ENCODE measurements around the gene TAF4.

TAF4 gene

DNA sequence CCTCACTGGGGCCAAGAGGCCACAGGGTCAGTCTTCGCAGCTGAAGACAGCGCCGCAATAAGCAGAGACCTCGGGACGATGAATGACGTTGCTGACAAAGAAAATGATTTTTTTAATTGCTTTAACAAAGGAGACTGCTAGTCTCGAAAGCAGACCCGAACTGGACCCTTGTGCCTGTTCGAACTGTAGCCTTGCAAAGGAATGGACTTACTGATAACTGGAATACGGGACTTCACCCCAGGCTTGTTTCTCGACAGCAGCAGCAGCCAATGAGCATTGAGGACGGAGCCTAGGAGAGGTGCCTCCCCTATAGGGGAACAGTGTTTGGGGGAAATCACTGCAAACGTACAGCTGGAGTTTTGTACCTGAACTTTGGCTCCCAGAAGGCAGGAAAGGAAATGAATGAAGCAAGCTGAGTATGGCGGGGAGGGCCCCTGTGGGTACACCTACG lies 1.3 kb upstream of the TAF4 start:
- ChIA-PET CTCF (interaction anchor here (1.2 to 1.9 kb wide), 2 partner anchors 12 to 69 kb away, joined by 3 to 4 read pairs; no protein-coding TSS in a partner anchor), POLR2A (interaction anchor here (1.4 to 2.3 kb wide), 4 partner anchors 55 to 121 kb away, joined by 3 to 36 read pairs (median 6); partner anchors contain the start of gene LSM14B)
- TF ChIP-seq, protein P1, sequence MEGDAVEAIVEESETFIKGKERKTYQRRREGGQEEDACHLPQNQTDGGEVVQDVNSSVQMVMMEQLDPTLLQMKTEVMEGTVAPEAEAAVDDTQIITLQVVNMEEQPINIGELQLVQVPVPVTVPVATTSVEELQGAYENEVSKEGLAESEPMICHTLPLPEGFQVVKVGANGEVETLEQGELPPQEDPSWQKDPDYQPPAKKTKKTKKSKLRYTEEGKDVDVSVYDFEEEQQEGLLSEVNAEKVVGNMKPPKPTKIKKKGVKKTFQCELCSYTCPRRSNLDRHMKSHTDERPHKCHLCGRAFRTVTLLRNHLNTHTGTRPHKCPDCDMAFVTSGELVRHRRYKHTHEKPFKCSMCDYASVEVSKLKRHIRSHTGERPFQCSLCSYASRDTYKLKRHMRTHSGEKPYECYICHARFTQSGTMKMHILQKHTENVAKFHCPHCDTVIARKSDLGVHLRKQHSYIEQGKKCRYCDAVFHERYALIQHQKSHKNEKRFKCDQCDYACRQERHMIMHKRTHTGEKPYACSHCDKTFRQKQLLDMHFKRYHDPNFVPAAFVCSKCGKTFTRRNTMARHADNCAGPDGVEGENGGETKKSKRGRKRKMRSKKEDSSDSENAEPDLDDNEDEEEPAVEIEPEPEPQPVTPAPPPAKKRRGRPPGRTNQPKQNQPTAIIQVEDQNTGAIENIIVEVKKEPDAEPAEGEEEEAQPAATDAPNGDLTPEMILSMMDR (IDR thresholded peaks at IDR 0.05; ENCODE audit: control extremely low read depth, extremely low read depth, low read depth, missing control alignments): no peak
- DNase-seq (ENCODE audit: extremely low spot score): peak; percentile 63

DNA sequence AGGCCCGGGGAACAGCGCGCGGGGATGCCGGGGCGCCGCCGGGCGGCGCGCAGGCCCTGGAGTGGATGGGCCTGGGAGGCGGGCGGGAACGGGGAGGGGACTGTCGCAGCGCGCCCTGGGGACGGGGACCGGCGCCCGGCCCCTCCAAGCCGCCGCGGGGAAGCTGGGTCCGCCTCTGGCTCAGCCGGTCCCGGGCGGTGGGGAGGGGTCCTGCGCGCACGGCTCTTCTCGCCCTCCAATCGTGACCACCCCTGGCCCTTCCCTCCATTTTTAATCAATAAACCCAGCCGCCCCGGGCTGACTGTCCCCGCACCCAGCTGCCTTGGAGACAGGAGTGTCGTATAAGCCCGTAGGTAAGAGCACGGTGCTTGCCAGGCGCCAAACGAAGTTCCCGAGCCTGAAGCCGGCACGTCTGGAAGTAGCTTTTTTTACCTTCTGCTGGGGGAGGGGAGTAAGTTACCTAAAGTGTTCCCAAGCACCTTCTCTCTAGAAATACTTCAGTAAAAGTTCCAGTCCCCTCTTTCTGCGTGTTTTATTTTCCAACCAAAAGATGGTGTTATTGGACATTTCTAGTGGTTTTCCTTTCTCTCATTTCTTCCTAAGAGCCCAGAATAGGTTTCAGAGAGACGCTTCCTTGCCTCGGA lies 780 bp upstream of the TAF4 start:
- ChIA-PET CTCF (interaction anchor here (1.2 to 1.9 kb wide), 2 partner anchors 12 to 69 kb away, joined by 3 to 4 read pairs; no protein-coding TSS in a partner anchor), POLR2A (interaction anchor here (1.0 to 2.3 kb wide), 8 partner anchors 24 to 121 kb away, joined by 3 to 36 read pairs (median 6); partner anchors contain the start of gene LSM14B)
- TF ChIP-seq, protein P1 (IDR thresholded peaks at IDR 0.05; ENCODE audit: control extremely low read depth, extremely low read depth, low read depth, missing control alignments): no peak
- peak; percentile 68 for DNase-seq (ENCODE audit: extremely low spot score)

DNA sequence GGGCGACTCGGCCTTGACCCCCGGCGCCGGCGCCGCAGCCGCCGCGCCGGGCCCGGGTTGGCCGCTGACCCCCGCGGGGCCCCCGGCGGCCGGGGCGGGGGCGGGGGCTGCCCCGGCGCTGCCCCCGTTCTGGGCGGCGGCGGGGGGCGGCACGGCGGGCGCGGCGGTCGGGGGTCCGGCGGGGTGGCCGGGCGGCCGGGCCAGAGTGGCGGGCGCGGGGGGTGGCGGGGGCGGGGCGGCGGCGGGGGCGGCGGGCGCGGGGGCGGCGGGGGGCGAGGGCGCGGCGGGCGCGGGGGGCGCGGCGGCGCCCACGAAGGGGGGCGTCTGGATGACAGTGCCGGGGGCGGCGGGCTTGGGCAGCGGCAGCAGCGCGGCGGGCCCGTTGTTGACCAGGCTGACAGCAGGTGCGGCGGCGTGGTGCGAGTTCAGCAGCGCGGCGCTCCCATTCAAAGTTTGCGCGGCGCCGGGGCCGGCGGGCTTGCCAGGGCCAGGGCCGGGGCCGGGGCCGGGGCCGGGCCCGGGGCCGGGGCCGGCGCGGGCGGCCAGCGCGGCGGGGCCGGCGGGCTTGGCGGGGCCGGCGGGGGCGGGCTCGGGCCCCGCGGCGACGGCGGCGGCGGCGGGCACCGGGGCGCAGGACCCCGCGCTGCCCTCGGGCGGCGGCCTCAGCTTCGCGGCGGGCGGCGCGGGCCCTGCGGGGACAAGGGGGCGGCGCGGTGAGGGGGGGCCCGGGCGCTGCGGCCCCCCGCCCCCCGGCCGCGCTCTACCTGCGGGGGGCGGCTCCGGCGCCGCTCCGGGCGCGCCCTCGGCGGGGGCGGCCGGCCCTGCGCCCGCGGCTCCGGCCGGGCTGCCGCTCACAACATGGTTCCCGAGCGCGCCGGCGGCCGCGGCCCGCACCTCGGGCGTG lies 659 bp downstream of the TAF4 start:
- peak; percentile 47 for DNase-seq (ENCODE audit: extremely low spot score)
- ChIA-PET CTCF (no interaction called here), POLR2A (interaction anchor here (0.6 to 2.3 kb wide), 14 partner anchors 25 to 124 kb away, joined by 3 to 36 read pairs (median 4); partner anchors contain the start of gene LSM14B)
- TF ChIP-seq, protein P1 (IDR thresholded peaks at IDR 0.05; ENCODE audit: control extremely low read depth, extremely low read depth, low read depth, missing control alignments): no peak

- DNase-seq (ENCODE audit: extremely low spot score): no peak
- ChIA-PET POLR2A (no interaction called here), CTCF (no interaction called here)
- TF ChIP-seq, protein P1 (IDR thresholded peaks at IDR 0.05; ENCODE audit: control extremely low read depth, extremely low read depth, low read depth, missing control alignments): no peak
Observed at GRCh38 chr20:62063981-62064769, 1.5 kb downstream of the TAF4 start.

DNA sequence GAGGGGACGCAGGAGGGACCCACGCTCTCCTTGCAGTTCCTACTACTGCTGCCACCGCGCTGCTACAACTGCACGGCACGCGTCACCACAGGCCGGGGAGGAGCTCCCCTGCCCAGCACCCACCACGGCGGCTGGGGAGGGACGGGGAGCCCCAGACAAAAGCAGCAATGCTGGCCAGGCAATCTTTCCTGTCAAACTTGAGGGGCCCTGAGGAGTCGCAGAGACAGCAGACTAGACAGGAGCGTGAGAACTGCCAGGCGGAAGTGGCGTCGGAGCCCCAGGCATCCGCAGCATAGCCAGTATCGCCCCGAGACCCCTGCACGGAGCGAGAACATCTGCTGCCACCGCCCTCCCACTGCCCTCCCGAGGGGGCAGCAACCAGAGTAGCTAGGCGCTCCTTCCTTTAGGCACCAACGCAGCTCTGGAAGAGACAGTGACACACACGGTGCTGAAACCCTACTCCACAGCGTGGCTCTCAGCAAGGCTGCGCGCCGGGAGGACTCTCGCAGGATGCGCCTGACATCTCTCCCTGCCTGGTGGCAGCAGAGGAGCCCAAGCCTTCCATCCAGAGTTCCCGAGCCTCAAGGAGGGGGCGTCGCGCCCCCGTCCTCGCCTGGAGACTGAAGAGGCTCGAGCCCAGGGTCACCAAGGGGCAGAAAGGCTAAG lies 2.2 kb downstream of the TAF4 start:
- no peak for DNase-seq (ENCODE audit: extremely low spot score)
- POLR2A ChIA-PET: no interaction called here
- CTCF ChIA-PET: interaction anchor here (1.3 kb wide), 1 partner anchor 52 kb away, joined by 4 read pairs; no protein-coding TSS in a partner anchor
- TF ChIP-seq, protein P1 (IDR thresholded peaks at IDR 0.05; ENCODE audit: control extremely low read depth, extremely low read depth, low read depth, missing control alignments): no peak
